Midbrain (tissue), 1 donor: Measurements from ENCODE around the gene TAS2R1.
"Not testable (repeated sequence)": the region's sequence is repeated elsewhere in the genome, so short reads cannot be mapped to it uniquely, and the experiment has no call there.

Source experiments
- DNase-seq: peaks from one replicate; lab custom pipeline; 2025; lab: John Stamatoyannopoulos, UW

Gene TAS2R1

GRCh38 chr5:9622971-9623421 lies 7.2 kb downstream of the TAS2R1 start:
- no peak for DNase-seq

GRCh38 chr5:9621379-9621903 lies 8.7 kb downstream of the TAS2R1 start:
- DNase-seq: no peak

- no peak for DNase-seq
Observed at GRCh38 chr5:9619331-9620092, 10.6 kb downstream of the TAS2R1 start.

GRCh38 chr5:9617739-9618504 lies 12.2 kb downstream of the TAS2R1 start:
- DNase-seq: no peak

GRCh38 chr5:9617221-9617620 lies 12.9 kb downstream of the TAS2R1 start:
- DNase-seq: no peak

GRCh38 chr5:9615331-9615730 lies 14.8 kb downstream of the TAS2R1 start:
- no peak for DNase-seq

- DNase-seq: no peak
Observed at GRCh38 chr5:9613360-9613759, 16.8 kb downstream of the TAS2R1 start.

- DNase-seq: no peak
Observed at GRCh38 chr5:9610969-9611368, 19.2 kb downstream of the TAS2R1 start.

- DNase-seq: no peak
Observed at GRCh38 chr5:9610364-9610763, 19.8 kb downstream of the TAS2R1 start.

- DNase-seq: no peak
Observed at GRCh38 chr5:9608093-9608492, 22.1 kb downstream of the TAS2R1 start.

GRCh38 chr5:9605041-9605838 lies 24.9 kb downstream of the TAS2R1 start:
- no peak for DNase-seq

- no peak for DNase-seq
Observed at GRCh38 chr5:9604416-9604815, 25.7 kb downstream of the TAS2R1 start.

- DNase-seq: no peak
Observed at GRCh38 chr5:9601055-9601739, 29.0 kb downstream of the TAS2R1 start.

- DNase-seq: no peak
Observed at GRCh38 chr5:9599391-9599790, 30.8 kb downstream of the TAS2R1 start.

GRCh38 chr5:9598329-9598728 lies 31.8 kb downstream of the TAS2R1 start:
- not testable (repeated sequence) for DNase-seq

GRCh38 chr5:9597322-9597721 lies 32.8 kb downstream of the TAS2R1 start:
- DNase-seq: not testable (repeated sequence)

- no peak for DNase-seq
Observed at GRCh38 chr5:9596824-9597223, 33.3 kb downstream of the TAS2R1 start.

- DNase-seq: no peak
Observed at GRCh38 chr5:9596171-9596780, 33.9 kb downstream of the TAS2R1 start.

- no peak for DNase-seq
Observed at GRCh38 chr5:9594913-9595312, 35.2 kb downstream of the TAS2R1 start.

GRCh38 chr5:9589049-9589835 lies 40.9 kb downstream of the TAS2R1 start:
- no peak for DNase-seq
